ENCODE results near the gene EIF1AD.

GRCh38 chr11:65952052-65952521 is 49.9 kb downstream of the EIF1AD start:
- TF ChIP-seq CTCF (IDR thresholded peaks at IDR 0.05) (no peak), EZH2 (IDR thresholded peaks at IDR 0.05) (no peak), EZH2phosphoT487 (IDR thresholded peaks at IDR 0.05) (no peak)
